Fibroblast of the aortic adventitia (primary cell): ENCODE measurements around the gene INHBB. TPM values are rescaled to one million over a fixed set of nuclear protein-coding genes. Genes with fewer than 3 reads are reported as not detected.

Experiments used
- DNase-seq: peaks from one replicate; pipeline ENCODE4 v3.0.0-alpha.2; 2010; ENCODE audit warnings: low read depth
- H3K4me3 ChIP-seq: 2 replicates; pipeline ENCODE4 v1.5.1; 2011; ENCODE audit warnings: low read depth, mild to moderate bottlenecking, control low read depth, low read length, moderate library complexity
- total RNA-seq: library from RNA; depleted of rRNA; stranded (reverse); fragments of >200 nt; gene quantifications from 2 replicates; pipeline ENCODE4 v1.2.3, GENCODE V29; 2012; ENCODE audit warnings: low replicate concordance
- TF ChIP-seq, protein P1 (sequence below): IDR thresholded peaks from 2 replicates; pipeline ENCODE4 v1.5.1; 2011; ENCODE audit warnings: mild to moderate bottlenecking, low read length, control low read depth, inconsistent platforms; ENCODE audit not compliant: insufficient read depth

INHBB gene
- total RNA-seq, 1 donor = not detected

DNA sequence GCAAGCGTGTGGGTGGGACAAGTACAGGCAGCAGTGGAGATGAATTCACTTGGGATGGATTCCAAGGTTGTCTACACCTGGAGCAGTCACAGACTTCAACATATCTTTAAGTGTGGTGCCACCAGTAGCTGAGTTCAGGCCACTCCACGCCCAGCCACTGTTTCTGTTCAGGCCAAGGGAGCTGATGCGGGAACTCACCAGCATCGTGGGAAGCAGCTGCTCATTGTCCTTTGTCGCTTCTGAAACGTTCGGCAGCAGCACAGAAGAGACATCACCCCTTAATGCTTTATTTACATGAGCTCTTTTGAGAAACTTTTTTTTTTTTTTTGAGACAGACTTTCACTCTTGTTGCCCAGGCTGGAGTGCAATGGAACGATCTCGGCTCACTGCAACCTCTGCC lies 19.9 kb upstream of the INHBB start:
- H3K4me3 ChIP-seq = no peak overlapping the region
- TF ChIP-seq, protein P1, sequence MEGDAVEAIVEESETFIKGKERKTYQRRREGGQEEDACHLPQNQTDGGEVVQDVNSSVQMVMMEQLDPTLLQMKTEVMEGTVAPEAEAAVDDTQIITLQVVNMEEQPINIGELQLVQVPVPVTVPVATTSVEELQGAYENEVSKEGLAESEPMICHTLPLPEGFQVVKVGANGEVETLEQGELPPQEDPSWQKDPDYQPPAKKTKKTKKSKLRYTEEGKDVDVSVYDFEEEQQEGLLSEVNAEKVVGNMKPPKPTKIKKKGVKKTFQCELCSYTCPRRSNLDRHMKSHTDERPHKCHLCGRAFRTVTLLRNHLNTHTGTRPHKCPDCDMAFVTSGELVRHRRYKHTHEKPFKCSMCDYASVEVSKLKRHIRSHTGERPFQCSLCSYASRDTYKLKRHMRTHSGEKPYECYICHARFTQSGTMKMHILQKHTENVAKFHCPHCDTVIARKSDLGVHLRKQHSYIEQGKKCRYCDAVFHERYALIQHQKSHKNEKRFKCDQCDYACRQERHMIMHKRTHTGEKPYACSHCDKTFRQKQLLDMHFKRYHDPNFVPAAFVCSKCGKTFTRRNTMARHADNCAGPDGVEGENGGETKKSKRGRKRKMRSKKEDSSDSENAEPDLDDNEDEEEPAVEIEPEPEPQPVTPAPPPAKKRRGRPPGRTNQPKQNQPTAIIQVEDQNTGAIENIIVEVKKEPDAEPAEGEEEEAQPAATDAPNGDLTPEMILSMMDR = no peak
- DNase-seq = no peak

DNA sequence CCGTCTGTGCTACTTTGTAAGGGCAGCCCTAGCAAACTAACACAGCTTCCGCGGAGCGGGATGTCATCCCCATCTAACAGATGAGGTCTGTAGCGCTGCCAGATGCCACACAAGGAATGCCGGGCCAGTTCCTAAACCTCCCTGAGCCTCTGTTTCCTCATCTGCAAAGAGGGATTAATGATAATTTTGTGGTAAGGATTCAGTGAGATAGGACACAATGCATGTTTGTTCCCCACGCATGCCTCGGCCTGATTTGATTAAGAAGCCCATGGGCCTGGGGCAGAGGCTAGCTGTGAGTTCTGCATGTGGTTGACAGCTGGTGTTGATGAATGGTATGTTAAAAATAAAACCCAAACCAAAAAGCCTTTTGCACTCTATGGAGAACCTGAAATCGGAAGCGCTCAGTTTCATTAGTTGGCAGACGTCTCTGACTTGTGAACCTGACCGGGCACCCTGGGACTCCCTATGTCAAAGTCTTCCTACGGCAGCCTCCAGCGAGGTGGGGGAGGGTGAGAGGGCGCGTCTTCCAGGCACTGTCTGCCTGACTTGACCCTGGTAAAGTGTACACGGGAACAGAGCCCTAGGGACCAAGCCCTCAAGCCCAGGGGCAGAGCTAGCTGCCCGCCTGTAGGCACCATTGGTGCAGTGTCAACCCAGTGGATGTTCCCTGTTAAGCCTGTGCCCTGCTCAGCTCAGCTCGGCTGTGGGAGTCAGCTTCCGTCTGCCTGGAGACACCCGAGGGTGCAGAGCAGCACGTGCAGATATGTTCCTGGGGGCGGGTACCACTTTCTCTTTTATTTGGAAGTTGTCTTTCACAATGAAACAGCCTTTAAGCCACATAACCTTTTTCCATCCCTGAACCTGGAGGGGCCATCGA lies 14.8 kb upstream of the INHBB start:
- DNase-seq = no peak
- TF ChIP-seq, protein P1 = no peak
- no peak overlapping the region for H3K4me3 ChIP-seq

DNA sequence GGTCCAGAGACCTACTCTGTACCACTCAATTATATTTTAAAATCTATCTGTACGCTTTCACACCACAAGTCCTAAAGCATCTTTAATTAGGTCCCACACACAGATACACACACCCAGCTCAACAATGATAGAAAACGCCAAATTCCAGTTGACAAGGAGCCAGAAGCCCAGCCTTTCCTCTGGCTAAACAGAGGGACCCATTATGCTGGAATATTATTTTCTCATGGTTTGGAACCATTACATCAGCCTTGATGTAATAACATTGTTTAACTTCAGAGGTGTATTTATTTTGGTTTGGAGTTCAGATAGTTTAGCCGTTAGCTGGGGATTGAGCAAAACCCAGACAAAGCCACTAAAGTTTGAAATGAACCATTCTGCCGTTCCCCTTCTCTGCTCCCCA lies 14.0 kb upstream of the INHBB start:
- TF ChIP-seq, protein P1 = no peak
- peak; percentile 38 for DNase-seq
- H3K4me3 ChIP-seq = no peak overlapping the region

DNA sequence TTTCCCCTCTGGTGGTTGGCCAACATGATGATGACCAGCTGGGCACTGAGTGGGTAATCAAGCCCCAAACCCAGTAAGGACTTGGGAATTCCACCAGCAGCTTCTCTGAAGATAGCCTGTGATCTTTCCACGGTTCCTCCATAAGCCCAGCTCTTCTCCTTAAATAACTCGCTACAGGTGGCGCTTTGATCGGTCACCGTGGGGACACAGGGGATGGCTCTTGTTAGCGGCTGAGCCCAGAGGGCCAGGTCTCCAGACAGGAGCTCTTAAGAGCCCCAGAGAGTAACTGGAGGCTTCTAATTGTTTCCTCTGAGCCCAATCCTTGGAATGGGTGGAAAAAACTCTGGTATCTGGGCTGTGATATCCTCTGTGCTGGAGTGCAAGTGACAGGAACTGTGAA lies 13.6 kb upstream of the INHBB start:
- no peak for DNase-seq
- H3K4me3 ChIP-seq = no peak overlapping the region
- TF ChIP-seq, protein P1 = no peak

DNA sequence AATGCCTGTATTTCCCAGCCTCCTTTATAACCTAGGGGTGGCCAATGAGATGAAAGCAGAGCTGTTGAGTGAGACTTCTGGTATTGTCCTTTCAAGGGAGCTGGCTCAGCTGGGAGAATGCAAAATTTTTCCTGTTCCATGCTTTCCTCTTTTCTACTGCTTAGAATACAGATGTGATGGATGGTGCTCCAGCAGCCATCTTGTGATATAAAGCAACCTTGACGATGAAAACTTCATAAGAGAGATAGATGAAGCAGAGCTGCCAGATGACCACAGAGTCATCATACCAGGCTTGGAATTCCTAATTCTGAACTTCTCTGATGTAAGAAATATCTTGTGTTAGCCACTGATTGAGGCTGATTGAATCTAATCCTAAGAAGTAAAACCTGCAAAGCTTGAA lies 11.9 kb upstream of the INHBB start:
- H3K4me3 ChIP-seq = no peak overlapping the region
- no peak for DNase-seq
- TF ChIP-seq, protein P1 = no peak

DNA sequence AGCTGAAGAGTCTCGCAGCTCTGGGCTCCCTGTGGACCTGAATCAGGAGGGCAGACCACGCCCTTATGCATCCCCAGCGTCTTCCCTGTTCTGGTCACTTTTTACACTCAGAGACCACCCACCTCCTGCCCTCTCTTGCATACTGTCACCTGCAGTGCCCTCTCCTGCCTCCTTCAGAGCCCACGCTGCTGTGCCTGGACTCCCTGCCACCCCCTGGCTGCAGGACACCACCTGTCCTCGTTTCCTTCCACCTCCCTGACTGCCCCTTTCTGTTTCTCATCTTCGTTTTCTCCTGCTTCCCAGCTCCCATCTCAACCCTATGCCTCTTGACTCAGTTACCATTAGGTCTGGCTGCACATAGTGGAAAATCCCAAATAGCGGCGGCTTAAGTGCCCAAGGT lies 9.2 kb upstream of the INHBB start:
- no peak overlapping the region for H3K4me3 ChIP-seq
- TF ChIP-seq, protein P1 = no peak
- no peak for DNase-seq
